HepG2 (cell line): ENCODE data around the gene FNIP2. TPM values are rescaled to one million over a fixed set of nuclear protein-coding genes. Genes with fewer than 3 reads are reported as not detected.

ENCODE experiments used
- FOXP4 ChIP-seq: sonication (generic); formaldehyde crosslinking; IDR thresholded peaks from 2 replicates; pipeline ENCODE4 v1.4.0; 2020; ENCODE audit warnings: missing genetic modification reagents
- HNF4G ChIP-seq, 2 experiments: sonication (generic) in 1 of 2; formaldehyde crosslinking in 1 of 2; IDR thresholded peaks; 2 replicates each; pipeline versions ENCODE4 v1.4.0 to v1.6.1; 2011 to 2020; ENCODE audit warnings: borderline replicate concordance in 2 of 2, low read depth in 2 of 2, mild to moderate bottlenecking in 2 of 2, low read length in 1 of 2, missing genetic modification reagents in 1 of 2, moderate library complexity in 1 of 2
- JDP2 ChIP-seq: sonication (generic); formaldehyde crosslinking; IDR thresholded peaks from 2 replicates; pipeline ENCODE4 v1.8.1; 2022; ENCODE audit warnings: missing genetic modification reagents, borderline replicate concordance
- MEF2D ChIP-seq: sonication (generic); formaldehyde crosslinking; IDR thresholded peaks from 2 replicates; pipeline ENCODE4 v1.5.1; 2020; ENCODE audit warnings: mild to moderate bottlenecking, missing genetic modification reagents
- PHF8 ChIP-seq: sonication (generic); formaldehyde crosslinking; IDR thresholded peaks from 2 replicates; pipeline ENCODE4 v1.5.0; 2020; ENCODE audit warnings: missing genetic modification reagents
- ZBTB7B ChIP-seq: sonication (generic); formaldehyde crosslinking; IDR thresholded peaks from 2 replicates; pipeline ENCODE4 v1.4.0; 2020; ENCODE audit warnings: missing genetic modification reagents
- ZHX2 ChIP-seq, 2 experiments: sonication (generic) in 1 of 2; formaldehyde crosslinking in 1 of 2; IDR thresholded peaks; 2 replicates each; pipeline versions ENCODE4 v1.6.1 to v1.9.0; 2014 to 2022; ENCODE audit warnings: antibody characterized with exemption in 1 of 2, borderline replicate concordance in 1 of 2, inconsistent platforms in 1 of 2, low read depth in 1 of 2, missing genetic modification reagents in 1 of 2
- ZNF816 ChIP-seq: sonication (generic); formaldehyde crosslinking; IDR thresholded peaks from 2 replicates; pipeline ENCODE4 v1.8.0; 2022; ENCODE audit warnings: missing genetic modification reagents, mild to moderate bottlenecking, borderline replicate concordance
- polyA plus RNA-seq, 8 experiments: library from polyadenylated mRNA; depleted of rRNA in 3 of 8; stranded (reverse) in 7 of 8; unstranded in 1 of 8; fragments of >200 nt; fragmentation: Illumina TruSeq in 4 of 8; extraction: Trizol in 4 of 8; gene quantifications; 2 replicates each; pipeline versions ENCODE4 v1.2.1 to v1.2.3, GENCODE V29; 2011 to 2016; ENCODE audit warnings: low read depth in 4 of 8, missing spikeins in 1 of 8, mixed read lengths in 1 of 8; ENCODE audit not compliant: insufficient read depth in 1 of 8
- total RNA-seq, 5 experiments: library from RNA; depleted of rRNA; stranded (reverse); fragments of >200 nt; fragmentation: Illumina TruSeq; extraction: Trizol; gene quantifications; 2 replicates each; pipeline ENCODE4 v1.2.3, GENCODE V29; 2016; ENCODE audit warnings: low read depth in 1 of 5
- TF ChIP-seq, protein P1 (sequence below): IDR thresholded peaks from 2 replicates; pipeline ENCODE4 v1.6.1; 2016; ENCODE audit warnings: mild to moderate bottlenecking
- TF ChIP-seq, protein P2 (sequence below): sonication (generic); formaldehyde crosslinking; IDR thresholded peaks from 2 replicates; pipeline ENCODE4 v1.4.0; 2020; ENCODE audit warnings: missing genetic modification reagents, borderline replicate concordance
- TF ChIP-seq, protein P3 (sequence below): sonication (generic); formaldehyde crosslinking; conservative IDR thresholded peaks from 2 replicates; pipeline ENCODE4 v1.4.0; 2020; ENCODE audit warnings: missing genetic modification reagents

FNIP2 gene
- total and polyA plus RNA-seq, 2 of the 13 experiments (the other 11 are each of a cell fraction or from before 2014, with no cell fraction given), result 15.5 to 21.0 TPM

GRCh38 chr4:158826882-158827281 is 58.1 kb downstream of the FNIP2 start (continued):
- TF ChIP-seq HNF4G (IDR thresholded peaks at IDR 0.05; ENCODE audit: borderline replicate concordance, low read depth, low read length), result peak; percentile 7; the same call in 1 of the 2 replicates
- no peak for TF ChIP-seq HNF4G (CRISPR knock-in tag; IDR thresholded peaks at IDR 0.05; ENCODE audit: borderline replicate concordance, low read depth)
- peak; percentile 70; the same call in 1 of the 2 replicates for TF ChIP-seq MEF2D
- TF ChIP-seq JDP2, result no peak
- TF ChIP-seq ZHX2 (IDR thresholded peaks at IDR 0.05; ENCODE audit: low read depth), result 0 out of 2 replicates have a peak, but pooled peaks have one; percentile 34
- TF ChIP-seq ZHX2 (CRISPR knock-in tag; IDR thresholded peaks at IDR 0.05; ENCODE audit: borderline replicate concordance), result no peak
- TF ChIP-seq, protein P1, sequence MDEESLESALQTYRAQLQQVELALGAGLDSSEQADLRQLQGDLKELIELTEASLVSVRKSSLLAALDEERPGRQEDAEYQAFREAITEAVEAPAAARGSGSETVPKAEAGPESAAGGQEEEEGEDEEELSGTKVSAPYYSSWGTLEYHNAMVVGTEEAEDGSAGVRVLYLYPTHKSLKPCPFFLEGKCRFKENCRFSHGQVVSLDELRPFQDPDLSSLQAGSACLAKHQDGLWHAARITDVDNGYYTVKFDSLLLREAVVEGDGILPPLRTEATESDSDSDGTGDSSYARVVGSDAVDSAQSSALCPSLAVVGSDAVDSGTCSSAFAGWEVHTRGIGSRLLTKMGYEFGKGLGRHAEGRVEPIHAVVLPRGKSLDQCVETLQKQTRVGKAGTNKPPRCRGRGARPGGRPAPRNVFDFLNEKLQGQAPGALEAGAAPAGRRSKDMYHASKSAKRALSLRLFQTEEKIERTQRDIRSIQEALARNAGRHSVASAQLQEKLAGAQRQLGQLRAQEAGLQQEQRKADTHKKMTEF (CRISPR knock-in tag), result peak; percentile 66; the same call in 1 of the 2 replicates
- TF ChIP-seq ZNF816, result peak; percentile 88; the same call in 1 of the 2 replicates
- TF ChIP-seq, protein P2, sequence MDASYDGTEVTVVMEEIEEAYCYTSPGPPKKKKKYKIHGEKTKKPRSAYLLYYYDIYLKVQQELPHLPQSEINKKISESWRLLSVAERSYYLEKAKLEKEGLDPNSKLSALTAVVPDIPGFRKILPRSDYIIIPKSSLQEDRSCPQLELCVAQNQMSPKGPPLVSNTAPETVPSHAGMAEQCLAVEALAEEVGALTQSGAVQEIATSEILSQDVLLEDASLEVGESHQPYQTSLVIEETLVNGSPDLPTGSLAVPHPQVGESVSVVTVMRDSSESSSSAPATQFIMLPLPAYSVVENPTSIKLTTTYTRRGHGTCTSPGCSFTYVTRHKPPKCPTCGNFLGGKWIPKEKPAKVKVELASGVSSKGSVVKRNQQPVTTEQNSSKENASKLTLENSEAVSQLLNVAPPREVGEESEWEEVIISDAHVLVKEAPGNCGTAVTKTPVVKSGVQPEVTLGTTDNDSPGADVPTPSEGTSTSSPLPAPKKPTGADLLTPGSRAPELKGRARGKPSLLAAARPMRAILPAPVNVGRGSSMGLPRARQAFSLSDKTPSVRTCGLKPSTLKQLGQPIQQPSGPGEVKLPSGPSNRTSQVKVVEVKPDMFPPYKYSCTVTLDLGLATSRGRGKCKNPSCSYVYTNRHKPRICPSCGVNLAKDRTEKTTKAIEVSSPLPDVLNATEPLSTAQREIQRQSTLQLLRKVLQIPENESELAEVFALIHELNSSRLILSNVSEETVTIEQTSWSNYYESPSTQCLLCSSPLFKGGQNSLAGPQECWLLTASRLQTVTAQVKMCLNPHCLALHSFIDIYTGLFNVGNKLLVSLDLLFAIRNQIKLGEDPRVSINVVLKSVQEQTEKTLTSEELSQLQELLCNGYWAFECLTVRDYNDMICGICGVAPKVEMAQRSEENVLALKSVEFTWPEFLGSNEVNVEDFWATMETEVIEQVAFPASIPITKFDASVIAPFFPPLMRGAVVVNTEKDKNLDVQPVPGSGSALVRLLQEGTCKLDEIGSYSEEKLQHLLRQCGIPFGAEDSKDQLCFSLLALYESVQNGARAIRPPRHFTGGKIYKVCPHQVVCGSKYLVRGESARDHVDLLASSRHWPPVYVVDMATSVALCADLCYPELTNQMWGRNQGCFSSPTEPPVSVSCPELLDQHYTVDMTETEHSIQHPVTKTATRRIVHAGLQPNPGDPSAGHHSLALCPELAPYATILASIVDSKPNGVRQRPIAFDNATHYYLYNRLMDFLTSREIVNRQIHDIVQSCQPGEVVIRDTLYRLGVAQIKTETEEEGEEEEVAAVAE (CRISPR knock-in tag), result 0 out of 2 replicates have a peak, but pooled peaks have one; percentile 33
- TF ChIP-seq FOXP4, result peak; percentile 97
- TF ChIP-seq PHF8 (CRISPR knock-in tag), result no peak
- peak; percentile 51; the same call in 1 of the 2 replicates for TF ChIP-seq ZBTB7B (CRISPR knock-in tag)
- TF ChIP-seq, protein P3, sequence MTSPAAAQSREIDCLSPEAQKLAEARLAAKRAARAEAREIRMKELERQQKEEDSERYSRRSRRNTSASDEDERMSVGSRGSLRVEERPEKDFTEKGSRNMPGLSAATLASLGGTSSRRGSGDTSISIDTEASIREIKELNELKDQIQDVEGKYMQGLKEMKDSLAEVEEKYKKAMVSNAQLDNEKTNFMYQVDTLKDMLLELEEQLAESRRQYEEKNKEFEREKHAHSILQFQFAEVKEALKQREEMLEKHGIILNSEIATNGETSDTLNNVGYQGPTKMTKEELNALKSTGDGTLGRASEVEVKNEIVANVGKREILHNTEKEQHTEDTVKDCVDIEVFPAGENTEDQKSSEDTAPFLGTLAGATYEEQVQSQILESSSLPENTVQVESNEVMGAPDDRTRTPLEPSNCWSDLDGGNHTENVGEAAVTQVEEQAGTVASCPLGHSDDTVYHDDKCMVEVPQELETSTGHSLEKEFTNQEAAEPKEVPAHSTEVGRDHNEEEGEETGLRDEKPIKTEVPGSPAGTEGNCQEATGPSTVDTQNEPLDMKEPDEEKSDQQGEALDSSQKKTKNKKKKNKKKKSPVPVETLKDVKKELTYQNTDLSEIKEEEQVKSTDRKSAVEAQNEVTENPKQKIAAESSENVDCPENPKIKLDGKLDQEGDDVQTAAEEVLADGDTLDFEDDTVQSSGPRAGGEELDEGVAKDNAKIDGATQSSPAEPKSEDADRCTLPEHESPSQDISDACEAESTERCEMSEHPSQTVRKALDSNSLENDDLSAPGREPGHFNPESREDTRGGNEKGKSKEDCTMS (CRISPR knock-in tag), result no peak
